ENCODE data around the gene EVC2.

EVC2 gene

GRCh38 chr4:5588046-5588445 is 120.3 kb downstream of the EVC2 start:
- Mint-ChIP-seq H3K36me3 (ENCODE audit: low read depth) (peaks cover 80% of the 10 kb centered on the region), H3K9me3 (peaks cover 38% of the 10 kb centered on the region), H3K4me3 (no peak overlapping the region), H3K27ac (no peak overlapping the region), H3K27me3 (ENCODE audit: low read depth) (no peaks in the 10 kb centered on the region), H3K4me1 (no peaks in the 10 kb centered on the region)
- TF ChIP-seq CTCF (IDR thresholded peaks at IDR 0.05; ENCODE audit: unreplicated experiment in 3 of 3), result no peak

DNA sequence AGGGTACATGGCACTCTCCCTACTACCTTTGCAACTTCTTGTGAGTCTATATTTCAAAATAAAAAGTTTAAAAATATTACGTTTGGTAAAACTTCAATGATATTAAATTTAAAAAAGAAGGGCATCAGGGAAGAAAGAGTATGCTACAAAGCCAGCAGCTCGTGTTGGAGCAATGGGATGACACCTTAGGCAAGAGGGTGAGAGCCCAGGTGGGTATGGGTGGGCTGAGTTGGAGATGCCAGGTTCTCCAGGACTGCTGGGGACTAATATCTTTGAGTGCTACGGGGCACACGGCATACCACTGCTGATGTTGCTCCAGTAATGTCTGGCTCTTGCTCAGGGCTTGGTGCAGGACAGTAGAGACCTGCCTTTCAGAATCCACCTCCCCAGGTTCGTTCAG is 132.4 kb downstream of the EVC2 start:
- Mint-ChIP-seq H3K36me3 (ENCODE audit: low read depth) (peaks cover 72% of the 10 kb centered on the region), H3K4me3 (no peak overlapping the region)
- no peak for TF ChIP-seq CTCF (IDR thresholded peaks at IDR 0.05; ENCODE audit: unreplicated experiment in 3 of 3)

GRCh38 chr4:5574386-5574785 is 134.0 kb downstream of the EVC2 start:
- H3K4me1 Mint-ChIP-seq, result no peaks in the 10 kb centered on the region
- no peak for TF ChIP-seq CTCF (IDR thresholded peaks at IDR 0.05; ENCODE audit: unreplicated experiment in 3 of 3)
- no peaks in the 10 kb centered on the region for H3K9me3 Mint-ChIP-seq
- H3K4me3 Mint-ChIP-seq, result no peak overlapping the region
- peaks cover 66% of the 10 kb centered on the region for H3K36me3 Mint-ChIP-seq (ENCODE audit: low read depth)
- no peak overlapping the region for H3K27ac Mint-ChIP-seq
- no peaks in the 10 kb centered on the region for H3K27me3 Mint-ChIP-seq (ENCODE audit: low read depth)

More for the DNA sequence above, 132.4 kb downstream of the EVC2 start:
- Mint-ChIP-seq H3K9me3 (peaks cover 3% of the 10 kb centered on the region), H3K27me3 (ENCODE audit: low read depth) (no peaks in the 10 kb centered on the region), H3K27ac (no peak overlapping the region), H3K4me1 (no peaks in the 10 kb centered on the region)

- Mint-ChIP-seq H3K4me1 (no peaks in the 10 kb centered on the region), H3K27me3 (ENCODE audit: low read depth) (no peaks in the 10 kb centered on the region), H3K27ac (no peak overlapping the region), H3K36me3 (ENCODE audit: low read depth) (peaks cover 65% of the 10 kb centered on the region), H3K9me3 (no peaks in the 10 kb centered on the region), H3K4me3 (no peak overlapping the region)
- no peak for TF ChIP-seq CTCF (IDR thresholded peaks at IDR 0.05; ENCODE audit: unreplicated experiment in 3 of 3)
These were observed 134.4 kb downstream of the EVC2 start for GRCh38 chr4:5573965-5574364.

- Mint-ChIP-seq H3K27ac (no peak overlapping the region), H3K36me3 (ENCODE audit: low read depth) (peaks cover 56% of the 10 kb centered on the region), H3K27me3 (ENCODE audit: low read depth) (no peaks in the 10 kb centered on the region), H3K4me3 (no peak overlapping the region), H3K9me3 (no peaks in the 10 kb centered on the region), H3K4me1 (no peaks in the 10 kb centered on the region)
- no peak for TF ChIP-seq CTCF (IDR thresholded peaks at IDR 0.05; ENCODE audit: unreplicated experiment in 3 of 3)
These were observed 135.6 kb downstream of the EVC2 start for GRCh38 chr4:5572751-5573150.

GRCh38 chr4:5572114-5572513 is 136.2 kb downstream of the EVC2 start:
- Mint-ChIP-seq H3K36me3 (ENCODE audit: low read depth) (peaks cover 56% of the 10 kb centered on the region), H3K4me3 (no peak overlapping the region), H3K9me3 (no peaks in the 10 kb centered on the region), H3K27ac (no peak overlapping the region), H3K4me1 (no peaks in the 10 kb centered on the region), H3K27me3 (ENCODE audit: low read depth) (no peaks in the 10 kb centered on the region)
- no peak for TF ChIP-seq CTCF (IDR thresholded peaks at IDR 0.05; ENCODE audit: unreplicated experiment in 3 of 3)

Data from nephron (organoid).